Suprapubic skin (tissue), 4 donors: Measurements from ENCODE around the gene DCP1B. TPM values are rescaled to one million over a fixed set of nuclear protein-coding genes. Genes with fewer than 3 reads are reported as not detected.
A peak's percentile ranks its signal among the peaks of the same experiment; 100 is the strongest.

Source experiments
- DNase-seq, 2 donors: peaks; one replicate each; pipeline ENCODE4 v3.0.0-alpha.2; 2019; ENCODE audit warnings: low spot score in 2 of 2
- H3K27ac ChIP-seq: fragments of 200-600 bp; sonication (generic); one replicate; pipeline ENCODE4 v1.5.1; 2019
- H3K27me3 ChIP-seq: fragments of 200-600 bp; sonication (generic); one replicate; pipeline ENCODE4 v1.5.1; 2019
- H3K36me3 ChIP-seq: fragments of 200-600 bp; sonication (generic); one replicate; pipeline ENCODE4 v1.5.1; 2019
- H3K4me1 ChIP-seq: fragments of 200-600 bp; sonication (generic); one replicate; pipeline ENCODE4 v1.5.1; 2019
- H3K4me3 ChIP-seq: fragments of 200-600 bp; sonication (generic); one replicate; pipeline ENCODE4 v1.5.1; 2019; ENCODE audit warnings: mild to moderate bottlenecking
- H3K9me3 ChIP-seq: fragments of 200-600 bp; sonication (generic); one replicate; pipeline ENCODE4 v1.5.1; 2019
- CTCF ChIP-seq, 2 donors: fragments of 200-600 bp in 1 of 2; fragments of 450-650 bp in 1 of 2; sonication (generic) in 1 of 2; IDR thresholded peaks; one replicate each; pipeline ENCODE4 v1.5.1; 2016 to 2019; ENCODE audit warnings: antibody characterized with exemption in 2 of 2, mild to moderate bottlenecking in 1 of 2, moderate library complexity in 1 of 2
- EP300 ChIP-seq: sonication (generic); formaldehyde crosslinking; IDR thresholded peaks from one replicate; pipeline ENCODE4 v1.6.1; 2017; ENCODE audit warnings: antibody characterized with exemption
- POLR2A ChIP-seq, 2 donors: fragments of 450-650 bp; IDR thresholded peaks; one replicate each; pipeline ENCODE4 v1.6.1; 2017; ENCODE audit warnings: antibody characterized with exemption in 2 of 2, mild to moderate bottlenecking in 2 of 2, moderate library complexity in 2 of 2
- POLR2AphosphoS5 ChIP-seq, 3 donors: sonication (generic); formaldehyde crosslinking; IDR thresholded peaks; one replicate each; pipeline ENCODE4 v1.6.1; 2017; ENCODE audit warnings: antibody characterized with exemption in 3 of 3
- WGBS: methylation state at CpG from one replicate; pipeline ENCODE4 v1.1.5; 2018; 5-methylcytosine and 5-hydroxymethylcytosine counted together
- total RNA-seq, 4 donors: library from RNA; depleted of rRNA; stranded (reverse); fragments of >200 nt; gene quantifications; one replicate each; pipeline ENCODE4 v1.1.0, GENCODE V29; 2016

DCP1B gene
- total RNA-seq, 4 donors from 2014 or later = 11.5 to 19.5 (median 13.3) TPM

DNA sequence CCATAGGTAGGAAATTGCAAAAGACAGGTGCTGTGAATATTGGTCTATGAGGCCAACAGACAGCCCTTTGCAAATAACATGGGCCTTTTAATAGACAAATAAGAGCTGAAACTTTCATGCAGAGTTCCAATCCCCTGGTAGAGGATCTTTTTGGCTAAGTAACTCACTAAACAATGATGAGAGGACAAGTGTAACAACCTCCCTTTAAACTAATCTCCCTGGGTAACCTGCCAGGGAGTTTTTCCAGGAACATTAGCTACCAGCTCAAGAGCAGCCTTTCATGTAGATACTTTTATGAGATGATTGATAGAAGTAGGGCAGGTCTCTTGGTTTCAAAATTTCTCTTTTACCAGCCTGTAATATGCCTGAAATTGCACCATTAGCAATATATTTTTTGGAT, 34.8 kb upstream of the DCP1B start:
- Histone ChIP-seq H3K27ac (no peak overlapping the region), H3K9me3 (no peaks in the 10 kb centered on the region), H3K27me3 (no peaks in the 10 kb centered on the region), H3K36me3 (no peaks in the 10 kb centered on the region), H3K4me1 (peaks cover 12% of the 10 kb centered on the region), H3K4me3 (no peak overlapping the region)
- TF ChIP-seq CTCF (IDR thresholded peaks at IDR 0.05) = no peak
- no peak for TF ChIP-seq POLR2AphosphoS5 (IDR thresholded peaks at IDR 0.05)
- TF ChIP-seq EP300 = no peak
- TF ChIP-seq POLR2A (IDR thresholded peaks at IDR 0.05) = no peak
- no peak for DNase-seq

GRCh38 chr12:2035431-2036055, 31.3 kb upstream of the DCP1B start:
- peaks cover 12% of the 10 kb centered on the region for H3K4me1 ChIP-seq
- no peaks in the 10 kb centered on the region for H3K36me3 ChIP-seq
- H3K27ac ChIP-seq = no peak overlapping the region
- peaks cover 13% of the 10 kb centered on the region for H3K27me3 ChIP-seq
- 40% methylated on average over 15 of the region's 15 CpGs for WGBS
- peak overlapping the region; percentile 33 for H3K4me3 ChIP-seq
- DNase-seq = no peak
- TF ChIP-seq CTCF (IDR thresholded peaks at IDR 0.05) (no peak), POLR2A (IDR thresholded peaks at IDR 0.05) (no peak), EP300 (no peak), POLR2AphosphoS5 (IDR thresholded peaks at IDR 0.05) (no peak)
- H3K9me3 ChIP-seq = no peaks in the 10 kb centered on the region

DNA sequence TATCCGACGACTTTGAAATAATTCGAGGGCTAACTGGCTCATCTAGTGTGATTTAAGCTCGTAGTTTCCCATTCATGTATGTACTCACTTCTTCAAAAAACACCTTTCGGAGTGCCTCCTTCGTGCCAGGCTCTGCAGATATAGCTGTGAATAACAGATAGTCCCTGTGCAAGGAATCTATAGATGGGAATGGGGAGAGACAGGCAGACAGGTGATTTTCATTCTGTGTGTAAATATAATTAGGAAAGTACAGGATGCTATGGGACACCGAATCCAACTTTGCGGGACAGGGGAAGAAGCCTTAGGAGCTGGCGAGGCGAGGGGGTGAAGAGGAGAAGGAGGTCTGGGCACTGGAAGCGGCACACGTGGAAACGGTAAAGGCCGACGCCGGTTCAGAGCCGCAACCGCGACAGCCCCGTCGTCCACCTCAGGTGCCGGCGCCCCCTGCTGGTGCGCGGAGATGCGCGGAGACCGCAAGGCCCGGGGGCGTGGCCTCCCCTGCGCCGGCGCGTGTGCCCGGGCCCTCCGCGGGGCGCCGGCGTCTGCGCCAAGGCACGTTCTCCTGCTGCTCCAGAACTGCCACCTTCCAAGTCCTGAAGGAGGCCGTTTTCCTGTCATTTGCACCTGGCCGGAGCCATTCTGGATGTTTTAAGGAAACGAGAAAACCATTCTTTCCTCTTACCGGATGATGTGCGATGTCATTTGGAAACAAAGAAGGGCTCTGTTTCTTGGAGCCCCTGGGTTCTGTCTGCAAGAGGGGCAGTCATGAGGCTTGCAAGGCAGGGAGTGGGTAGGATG, 30.6 kb upstream of the DCP1B start:
- Histone ChIP-seq H3K36me3 (no peaks in the 10 kb centered on the region), H3K9me3 (no peaks in the 10 kb centered on the region), H3K27ac (no peak overlapping the region), H3K27me3 (peaks cover 15% of the 10 kb centered on the region), H3K4me3 (peak overlapping the region; percentile 33), H3K4me1 (peaks cover 12% of the 10 kb centered on the region)
- 12% methylated on average over 44 of the region's 47 CpGs for WGBS
- TF ChIP-seq EP300 (no peak), POLR2AphosphoS5 (IDR thresholded peaks at IDR 0.05) (no peak), POLR2A (IDR thresholded peaks at IDR 0.05) (no peak), CTCF (IDR thresholded peaks at IDR 0.05) (peak; percentile 73 to 98)
- peak; percentile 80 to 87 for DNase-seq

DNA sequence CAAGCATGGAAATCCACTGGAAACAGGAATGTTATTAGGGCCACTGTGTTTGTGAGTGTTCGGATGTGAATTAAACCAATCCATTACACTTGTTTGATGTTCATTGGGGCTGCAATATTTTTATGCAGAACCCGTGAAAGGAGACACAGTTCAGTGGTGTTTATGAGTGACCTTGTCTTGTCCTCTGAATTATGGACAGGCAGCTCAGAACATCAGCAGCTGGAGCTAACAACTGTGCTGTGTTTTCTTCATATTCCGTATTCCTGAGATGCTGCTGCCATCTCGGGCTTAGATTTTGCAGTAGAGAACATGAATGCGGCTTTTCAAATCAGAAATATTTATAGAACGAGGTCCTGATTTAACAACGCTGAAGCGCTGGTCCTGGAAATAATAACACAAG, 28.2 kb upstream of the DCP1B start:
- no peak for TF ChIP-seq POLR2AphosphoS5 (IDR thresholded peaks at IDR 0.05)
- TF ChIP-seq EP300 = no peak
- TF ChIP-seq POLR2A (IDR thresholded peaks at IDR 0.05) = no peak
- TF ChIP-seq CTCF (IDR thresholded peaks at IDR 0.05) = no peak
- H3K36me3 ChIP-seq = no peaks in the 10 kb centered on the region
- H3K9me3 ChIP-seq = no peaks in the 10 kb centered on the region
- H3K4me1 ChIP-seq = peaks cover 12% of the 10 kb centered on the region
- peaks cover 22% of the 10 kb centered on the region for H3K27me3 ChIP-seq
- no peak overlapping the region for H3K4me3 ChIP-seq
- DNase-seq = no peak
- WGBS = 84% methylated on average over 8 of the region's 8 CpGs
- no peak overlapping the region for H3K27ac ChIP-seq

DNA sequence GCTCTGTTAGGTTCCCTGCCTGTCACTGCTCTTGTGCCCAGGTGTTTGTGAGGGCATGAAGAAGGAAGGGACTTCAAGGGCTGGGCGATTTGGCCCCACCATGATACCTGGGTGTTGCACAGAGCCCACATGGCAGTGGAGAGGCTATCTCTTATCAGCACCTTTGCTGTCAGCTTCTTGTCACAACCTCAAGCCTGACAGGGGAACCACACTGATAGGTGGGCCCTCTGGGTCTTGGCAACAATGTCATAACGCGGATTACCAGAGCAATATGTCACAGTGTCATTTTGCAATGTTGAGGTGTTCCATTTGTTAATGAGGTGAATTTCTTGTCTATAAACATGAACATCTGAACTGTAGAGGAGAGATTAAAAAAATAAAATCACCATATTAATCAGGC, 25.6 kb upstream of the DCP1B start:
- H3K36me3 ChIP-seq = no peaks in the 10 kb centered on the region
- no peak for DNase-seq
- no peak overlapping the region for H3K4me3 ChIP-seq
- 91% methylated on average over 3 of the region's 3 CpGs for WGBS
- H3K4me1 ChIP-seq = peaks cover 4% of the 10 kb centered on the region
- TF ChIP-seq POLR2A (IDR thresholded peaks at IDR 0.05) = no peak
- no peak for TF ChIP-seq POLR2AphosphoS5 (IDR thresholded peaks at IDR 0.05)
- no peak for TF ChIP-seq EP300
- TF ChIP-seq CTCF (IDR thresholded peaks at IDR 0.05) = no peak
- H3K9me3 ChIP-seq = no peaks in the 10 kb centered on the region
- H3K27ac ChIP-seq = no peak overlapping the region
- peaks cover 24% of the 10 kb centered on the region for H3K27me3 ChIP-seq
